HG02763 (cell line): ENCODE results near the gene NUFIP1.
"Not testable (repeated sequence)": the region's sequence is repeated elsewhere in the genome, so short reads cannot be mapped to it uniquely, and the experiment has no call there.

Experiments
- ATAC-seq: cut with Tn5 transposase; IDR thresholded peaks from one replicate; pipeline ENCODE4 v1.9.1; 2021; ENCODE audit warnings: mild to moderate bottlenecking, moderate library complexity; ENCODE audit not compliant: unreplicated experiment

The NUFIP1 gene

DNA sequence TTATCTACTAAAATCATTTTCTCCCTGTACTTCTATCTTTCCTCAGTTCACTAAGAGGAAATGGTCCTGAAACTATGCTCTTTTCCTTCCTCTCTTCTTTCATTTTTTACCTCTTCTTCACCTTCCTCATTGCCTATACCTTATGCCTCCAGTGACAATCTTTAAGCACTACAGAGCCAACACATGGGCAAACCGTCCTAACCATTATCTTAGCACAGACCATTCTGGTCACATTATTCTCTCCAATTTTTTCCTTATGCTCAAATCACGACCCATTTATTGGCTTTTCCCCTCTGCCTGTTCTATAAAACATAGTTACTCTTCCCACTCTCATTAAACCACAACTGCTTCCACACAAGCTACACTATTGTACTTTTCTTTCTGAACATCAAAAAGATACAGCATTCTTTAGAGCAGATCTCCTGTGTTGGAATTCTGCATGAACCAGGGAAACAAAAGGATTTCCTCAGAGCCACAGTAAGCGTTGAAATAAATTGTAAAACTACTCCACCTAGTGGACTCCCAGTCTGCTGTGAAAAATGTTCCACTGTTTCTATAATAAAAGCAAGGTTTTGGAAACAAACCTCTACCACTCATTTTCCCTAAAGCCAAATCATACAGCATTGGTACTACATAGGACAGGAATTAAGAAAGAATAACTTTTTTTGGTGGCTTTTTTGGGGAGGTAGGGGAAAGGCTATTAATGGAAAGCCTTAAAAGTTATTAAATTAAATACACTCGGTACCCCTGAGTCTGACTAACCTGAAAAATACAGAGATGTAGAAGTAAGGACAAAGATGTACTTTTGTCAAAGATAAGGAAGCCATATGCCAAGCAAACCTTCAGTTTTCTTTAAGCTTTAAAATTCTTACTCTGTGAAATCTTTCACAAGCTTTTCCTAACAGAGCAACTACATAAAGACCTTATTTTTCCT, 19.5 kb downstream of the NUFIP1 start:
- no peak for ATAC-seq

DNA sequence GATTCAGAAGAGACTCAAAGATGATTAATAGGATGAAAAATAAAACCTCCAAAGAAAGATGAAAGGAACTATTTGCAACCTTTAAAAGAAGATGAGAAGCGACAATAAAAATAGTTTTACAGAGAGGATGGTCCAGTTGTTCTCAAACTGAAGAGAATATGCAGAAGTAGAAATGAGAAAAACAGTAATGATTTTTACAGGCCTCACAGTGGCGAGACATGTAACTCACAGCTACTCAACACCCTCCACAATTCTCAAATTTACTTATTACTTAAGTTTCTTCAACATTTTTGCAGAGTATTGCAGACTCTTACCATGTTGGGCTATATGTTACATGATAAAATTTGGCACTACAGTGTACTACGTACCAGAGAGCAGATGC, 20.8 kb downstream of the NUFIP1 start:
- ATAC-seq, result no peak

- no peak for ATAC-seq
Observed at GRCh38 chr13:44967704-44968433, 21.4 kb downstream of the NUFIP1 start.

- ATAC-seq, result no peak
Observed at GRCh38 chr13:44961997-44962396, 27.3 kb downstream of the NUFIP1 start.

- ATAC-seq, result no peak
Observed at GRCh38 chr13:44955406-44955805, 33.9 kb downstream of the NUFIP1 start.

DNA sequence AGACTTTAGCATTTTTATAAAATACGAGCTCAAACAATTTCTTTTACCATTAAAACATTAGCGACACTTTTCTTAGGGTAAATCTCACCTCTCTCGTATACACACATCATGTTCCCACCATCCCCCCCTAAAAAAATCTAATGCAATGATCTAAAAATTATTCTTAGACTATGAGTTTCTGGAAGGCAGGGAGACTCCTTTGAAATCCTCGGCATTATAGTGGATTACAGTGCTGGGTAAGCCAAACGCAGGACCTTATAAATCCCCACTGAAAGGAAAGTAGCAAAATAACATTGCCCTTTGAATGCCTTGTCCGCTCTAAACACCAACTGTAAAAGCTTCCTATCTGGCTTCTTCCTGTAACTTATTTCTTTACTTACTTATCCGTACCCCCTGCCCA, 35.0 kb downstream of the NUFIP1 start:
- ATAC-seq, result no peak

GRCh38 chr13:44952671-44953070, 36.6 kb downstream of the NUFIP1 start:
- ATAC-seq, result no peak

- ATAC-seq, result no peak
Observed at GRCh38 chr13:44951184-44951583, 38.1 kb downstream of the NUFIP1 start.

GRCh38 chr13:44943411-44943810, 45.9 kb downstream of the NUFIP1 start:
- ATAC-seq, result not testable (repeated sequence)

- no peak for ATAC-seq
Observed at GRCh38 chr13:44938854-44939253, 50.4 kb downstream of the NUFIP1 start.

DNA sequence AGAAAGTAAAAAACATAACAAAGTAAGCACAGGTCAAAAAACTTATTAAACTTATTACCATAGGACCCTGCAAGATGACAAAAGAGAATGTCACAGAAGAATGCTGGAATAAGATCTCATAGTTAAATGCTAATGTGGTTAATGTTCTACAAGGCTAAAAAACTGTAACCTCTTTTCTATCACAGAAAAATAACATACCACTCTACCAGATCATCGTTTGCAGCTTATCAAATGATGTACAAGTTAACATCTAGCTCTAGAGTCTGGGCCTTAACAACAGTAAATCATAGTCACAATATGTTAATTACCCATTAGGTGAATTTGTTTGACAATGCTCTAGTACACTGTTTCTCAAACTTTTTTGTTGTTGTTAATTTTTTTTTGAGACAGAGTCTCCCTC, 53.0 kb downstream of the NUFIP1 start:
- no peak for ATAC-seq

- ATAC-seq, result no peak
Observed at GRCh38 chr13:44934724-44935123, 54.5 kb downstream of the NUFIP1 start.

- ATAC-seq, result no peak
Observed at GRCh38 chr13:44932850-44933251, 56.4 kb downstream of the NUFIP1 start.

DNA sequence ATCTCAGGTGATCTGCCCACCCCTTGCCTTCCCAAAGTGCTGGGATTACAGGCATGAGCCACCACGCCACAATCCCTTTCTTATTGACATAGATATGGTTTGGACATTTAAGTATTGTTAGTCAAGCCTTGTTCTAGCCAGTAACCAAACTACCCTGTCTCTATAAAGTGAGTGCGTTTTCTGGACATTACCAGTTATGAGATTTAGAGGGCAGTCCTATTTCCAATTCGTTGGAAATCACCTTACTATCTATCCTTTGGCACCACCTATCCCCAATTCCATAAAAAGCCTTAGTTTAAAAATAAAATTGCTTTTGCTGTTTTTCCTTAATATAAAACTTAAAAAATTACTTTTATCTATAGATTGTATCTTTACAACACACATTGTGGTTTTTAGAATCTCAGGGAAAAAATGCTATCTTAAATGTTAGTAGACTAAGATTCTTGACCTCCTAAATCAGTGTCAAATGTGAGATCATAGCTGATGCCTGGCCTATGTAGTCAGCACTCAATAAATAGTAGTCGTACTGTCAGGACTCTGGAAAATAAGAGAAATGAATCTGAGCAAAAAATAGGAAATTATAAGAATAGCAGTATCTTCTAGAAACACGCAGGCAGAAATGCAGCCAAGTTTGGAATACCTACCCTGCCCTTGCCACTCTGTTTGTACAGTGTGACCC, 57.0 kb downstream of the NUFIP1 start:
- ATAC-seq, result no peak

DNA sequence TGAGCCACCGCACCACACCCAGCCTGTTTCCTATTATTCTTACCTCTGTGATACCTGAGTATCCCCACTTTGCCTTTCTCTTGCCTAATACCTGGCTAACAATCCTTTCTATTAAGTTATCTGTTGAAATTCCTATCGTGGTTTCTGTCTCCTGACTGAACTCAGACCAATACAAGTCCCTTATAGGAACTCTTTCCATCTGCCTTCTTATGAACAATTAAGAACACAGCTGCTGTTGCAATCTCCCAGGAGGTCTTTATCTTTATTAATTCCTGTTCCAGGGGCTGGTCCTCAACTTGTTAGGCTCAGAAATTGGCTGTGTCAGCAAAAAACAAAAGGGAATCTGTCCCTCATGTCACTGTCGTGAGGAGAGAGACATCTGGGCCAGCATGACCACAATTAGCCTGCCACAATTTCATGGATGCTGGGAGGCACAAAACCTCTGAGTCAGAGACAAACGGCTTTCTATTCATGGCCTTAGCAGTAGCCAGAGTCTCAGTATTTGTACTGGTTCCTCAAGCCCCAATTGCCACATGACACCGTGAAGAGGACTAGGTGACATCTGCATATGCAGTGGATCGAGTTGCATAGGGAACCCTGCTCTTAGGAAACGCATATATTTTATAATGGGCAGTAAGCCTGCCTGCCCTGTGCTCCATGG, 58.2 kb downstream of the NUFIP1 start:
- no peak for ATAC-seq

DNA sequence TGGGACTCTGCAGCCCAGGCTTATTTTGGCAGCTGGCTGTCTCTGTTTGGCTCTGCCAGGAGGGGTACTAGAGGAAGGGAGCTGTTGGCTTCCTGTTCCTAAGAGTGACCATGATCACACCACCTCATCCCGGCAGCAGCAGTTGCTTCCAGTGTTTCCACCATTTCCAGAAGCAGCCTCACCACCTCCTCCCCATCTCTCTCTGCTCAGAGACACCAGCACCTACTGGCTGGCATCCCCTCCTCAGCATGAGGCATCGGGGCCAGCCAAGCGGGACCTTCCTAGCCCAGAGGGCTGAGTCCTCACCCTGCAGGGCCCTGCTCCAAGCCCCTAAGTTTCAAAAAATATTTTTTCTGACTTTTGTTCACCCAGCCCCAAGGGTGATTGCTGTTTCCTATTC, 59.0 kb downstream of the NUFIP1 start:
- ATAC-seq, result no peak

DNA sequence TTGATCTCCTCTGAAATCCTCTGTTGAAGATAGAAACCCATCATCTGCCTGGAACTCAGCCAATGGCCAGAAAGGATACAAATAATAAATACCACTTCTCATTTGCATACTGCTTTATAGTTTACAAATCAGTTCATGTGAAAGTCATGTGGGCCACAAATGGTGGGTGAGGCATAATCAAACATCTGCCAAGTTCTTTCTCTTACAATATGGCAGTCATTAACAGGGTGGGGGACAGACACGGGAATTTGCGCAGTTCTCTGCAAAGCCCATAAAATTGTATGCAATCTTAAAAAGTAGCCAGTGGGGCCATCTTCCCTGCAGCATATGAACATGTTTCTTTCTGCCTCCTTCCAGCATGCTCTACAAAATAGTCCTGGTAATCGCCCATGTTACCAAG, 59.6 kb downstream of the NUFIP1 start:
- no peak for ATAC-seq

DNA sequence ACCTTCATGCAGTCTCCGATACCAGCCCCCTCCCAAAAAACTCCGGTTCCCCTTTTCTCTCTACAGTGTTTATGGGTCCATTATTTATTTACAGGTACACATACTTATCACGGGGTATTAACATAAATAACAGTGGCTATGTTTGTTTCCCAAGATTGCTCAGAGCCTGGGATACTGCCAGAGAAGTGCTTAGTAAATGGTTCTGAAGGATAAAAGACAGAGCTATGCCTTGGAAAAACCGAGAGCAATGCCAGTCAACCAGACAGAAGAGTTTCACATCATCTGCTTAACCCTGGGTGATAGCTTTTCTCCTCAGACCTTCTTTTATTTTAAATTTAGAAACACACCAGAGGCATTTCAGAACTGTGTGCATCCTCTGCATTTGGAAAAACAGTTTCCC, 61.3 kb downstream of the NUFIP1 start:
- no peak for ATAC-seq

GRCh38 chr13:44921931-44922758, 67.1 kb downstream of the NUFIP1 start:
- ATAC-seq, result no peak

DNA sequence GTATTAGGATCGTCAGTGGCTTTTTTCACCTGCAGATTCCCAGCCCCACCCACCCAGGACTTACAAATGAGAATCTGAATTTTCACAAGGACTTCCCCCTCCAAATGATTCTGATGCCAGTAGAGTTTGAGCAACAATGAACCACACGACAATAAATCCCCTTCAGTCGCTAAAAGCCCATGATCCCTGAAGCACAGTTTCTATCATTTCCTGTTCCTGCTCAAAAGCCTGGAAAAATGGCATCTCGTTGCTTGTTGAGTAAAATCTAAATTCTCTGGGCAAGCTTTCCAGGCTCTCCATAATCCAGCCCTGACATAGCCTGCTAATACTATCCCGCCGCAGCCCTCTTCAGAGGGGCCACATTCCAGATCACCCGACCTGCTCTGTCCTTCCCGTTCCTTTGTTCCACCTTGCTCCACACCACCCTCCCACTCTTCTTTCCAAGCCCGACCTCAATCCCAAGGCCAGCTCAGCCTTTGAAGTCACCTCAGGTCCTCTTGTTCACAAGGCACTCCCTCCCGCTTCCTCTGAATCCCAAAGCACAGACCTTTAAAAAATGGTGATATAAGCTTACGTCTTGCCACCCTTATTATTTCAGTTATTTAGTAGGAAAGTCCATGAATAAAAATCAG, 67.9 kb downstream of the NUFIP1 start:
- no peak for ATAC-seq
